ENCODE data around the gene ZNHIT2.

Gene ZNHIT2

DNA sequence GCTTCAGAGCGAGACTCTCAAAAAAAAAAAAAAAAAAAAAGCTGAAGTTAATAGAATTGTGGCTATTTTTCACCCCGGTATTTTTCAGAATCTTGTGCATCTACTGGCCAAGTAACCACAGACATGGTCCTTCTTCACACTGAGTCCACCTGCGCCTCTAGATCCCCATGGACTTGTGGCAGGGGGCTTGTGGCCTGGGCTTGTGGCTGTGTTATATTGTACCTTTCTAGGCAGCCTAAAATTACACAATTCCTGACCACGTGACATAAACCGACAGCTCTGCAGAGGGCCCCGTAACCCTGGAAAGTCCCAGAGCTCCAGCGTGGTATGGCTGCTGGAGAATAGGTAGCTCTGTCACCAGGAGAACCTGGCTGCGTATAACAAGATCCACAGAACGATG is 48.3 kb downstream of the ZNHIT2 start:
- DNase-seq = no peak

DNA sequence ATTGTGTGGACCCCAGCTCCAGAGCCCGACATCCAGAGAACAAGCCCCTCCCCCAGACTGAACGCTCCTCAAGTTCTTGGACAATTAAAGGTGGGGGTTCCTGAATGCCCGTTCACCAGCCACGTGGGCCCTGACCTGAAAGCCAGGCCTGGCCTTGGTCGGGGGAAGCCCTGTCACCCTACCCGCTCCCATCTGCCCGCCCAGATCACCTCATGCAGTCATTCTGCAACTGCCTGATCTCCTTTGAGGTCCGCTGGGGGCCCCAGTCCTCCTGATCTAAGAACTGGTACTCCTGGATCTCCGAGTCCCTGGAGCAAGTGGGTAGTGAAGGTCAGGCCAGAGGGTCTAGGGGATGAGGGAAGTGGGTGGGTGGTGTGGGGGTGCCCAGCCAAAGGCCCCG is 50.1 kb downstream of the ZNHIT2 start:
- no peak for DNase-seq

DNA sequence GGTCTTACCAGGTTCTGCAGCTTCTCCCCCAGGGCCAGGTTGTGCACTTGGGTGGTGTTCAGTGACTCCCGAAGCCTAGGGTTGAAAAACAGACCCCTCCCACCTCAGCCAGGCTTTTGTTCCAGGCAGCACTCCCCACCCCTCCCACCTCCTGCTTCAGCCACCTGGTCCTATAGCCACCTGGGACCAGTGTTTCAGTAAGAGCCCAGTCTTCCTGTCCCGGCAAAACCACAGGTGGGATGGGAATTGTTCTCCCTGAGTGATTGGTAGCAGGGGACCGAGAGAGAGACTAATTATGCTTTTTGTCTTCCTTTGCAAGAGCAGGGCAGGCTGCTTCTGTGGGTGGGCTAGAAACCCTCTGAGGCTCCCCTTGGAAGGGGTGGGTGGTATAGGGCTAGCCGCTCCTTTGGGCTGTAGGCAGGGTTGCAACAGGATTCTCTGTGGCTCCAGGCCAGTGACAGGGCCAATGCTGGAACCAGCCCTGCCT is 50.7 kb downstream of the ZNHIT2 start:
- no peak for DNase-seq

All from fibroblast of skin of back (primary cell).